Right lobe of liver (tissue), 4 donors: ENCODE data around the gene MAPKAPK5.

Experiments used
- CTCF ChIP-seq, 4 donors: fragments of 200-600 bp in 3 of 4; fragments of 450-650 bp in 1 of 4; IDR thresholded peaks; one replicate each; pipeline versions ENCODE4 v1.5.1 to v1.8.0; 2016 to 2022; ENCODE audit warnings: antibody characterized with exemption in 4 of 4, mild to moderate bottlenecking in 2 of 4
- POLR2A ChIP-seq: fragments of 450-650 bp; IDR thresholded peaks from one replicate; pipeline ENCODE4 v1.6.1; 2017; ENCODE audit warnings: antibody characterized with exemption, mild to moderate bottlenecking
- donor health status: DM: no; HTN: no; CAD: no.
- donor health status: DM: no; HTN: no; CAD: no.
- donor health status: DM: no; HTN: yes; CAD: no.

DNA sequence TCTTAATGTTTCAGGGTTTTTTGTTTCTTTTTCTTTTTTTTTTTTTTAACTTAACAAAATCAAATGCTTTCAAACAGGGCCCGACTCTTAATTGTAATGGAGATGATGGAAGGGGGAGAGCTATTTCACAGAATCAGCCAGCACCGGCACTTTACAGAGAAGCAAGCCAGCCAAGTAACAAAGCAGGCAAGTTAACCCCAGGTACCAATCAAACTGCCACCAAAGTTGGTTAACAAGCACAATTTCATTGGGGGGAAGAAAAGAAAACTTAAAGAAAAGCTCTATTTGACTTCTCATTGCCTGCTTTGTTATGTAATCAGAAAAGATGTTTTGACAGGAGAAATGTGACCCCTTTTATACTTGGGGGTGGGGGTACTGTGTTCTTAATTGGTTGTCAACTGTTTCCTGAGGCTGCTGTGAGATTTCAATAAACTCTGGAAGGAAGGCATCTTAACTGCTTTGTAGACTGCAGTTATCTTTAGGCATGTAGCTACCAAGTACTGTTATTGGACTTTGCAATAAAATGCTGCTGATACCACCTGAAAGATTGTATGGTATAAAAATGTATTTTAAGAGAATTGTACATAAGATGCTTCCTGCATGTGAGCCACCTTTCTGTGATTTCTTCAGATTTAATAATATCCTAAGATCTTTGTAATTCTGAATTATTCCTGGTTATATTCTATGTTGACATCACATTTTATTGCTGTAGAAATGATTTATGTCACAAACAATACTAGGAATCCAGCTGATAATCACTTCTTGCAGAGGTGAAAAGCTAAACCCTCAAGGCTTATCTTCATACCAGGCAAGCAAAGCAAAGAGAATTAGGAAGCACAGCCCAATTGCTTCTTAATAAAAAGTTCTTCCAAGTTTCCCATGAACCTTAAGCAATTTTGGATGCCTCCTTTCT, 26.9 kb downstream of the MAPKAPK5 start:
- TF ChIP-seq CTCF (IDR thresholded peaks at IDR 0.05) (no peak), POLR2A (no peak)
